Fibroblast of lung (primary cell): Measurements from ENCODE around the gene CAPS2. TPM values are rescaled to one million over a fixed set of nuclear protein-coding genes. Genes with fewer than 3 reads are reported as not detected.
A peak's percentile ranks its signal among the peaks of the same experiment; 100 is the strongest.

ENCODE experiments used
- DNase-seq, 2 donors: peaks; one replicate each; pipeline versions ENCODE4 v3.0.0 to v3.0.0-alpha.2; 2010; ENCODE audit warnings: low read depth in 2 of 2
- H2AFZ ChIP-seq: 2 replicates; pipeline ENCODE4 v1.5.1; 2012; ENCODE audit warnings: low read length, control low read depth, inconsistent platforms
- H3K27ac ChIP-seq: 2 replicates; pipeline ENCODE4 v1.5.1; 2011; ENCODE audit warnings: low read length, control low read depth; ENCODE audit not compliant: insufficient read depth
- H3K27me3 ChIP-seq: 2 replicates; pipeline ENCODE4 v1.5.1; 2011; ENCODE audit warnings: mild to moderate bottlenecking, low read length; ENCODE audit not compliant: control insufficient read depth, insufficient read depth
- H3K36me3 ChIP-seq: 2 replicates; pipeline ENCODE4 v1.5.1; 2011; ENCODE audit warnings: low read length; ENCODE audit not compliant: control insufficient read depth, insufficient read depth
- H3K4me1 ChIP-seq: 2 replicates; pipeline ENCODE4 v1.5.1; 2011; ENCODE audit warnings: low read length; ENCODE audit not compliant: control insufficient read depth, insufficient read depth; ENCODE audit errors: extremely low read depth
- H3K4me2 ChIP-seq: 2 replicates; pipeline ENCODE4 v1.5.1; 2011; ENCODE audit warnings: low read length, control low read depth; ENCODE audit not compliant: insufficient read depth; ENCODE audit errors: extremely low read depth
- H3K4me3 ChIP-seq, 4 experiments: fragments of 200-600 bp in 1 of 4; sonication (generic) in 1 of 4; replicated peaks in 1 of 4; 2 replicates each; pipeline ENCODE4 v1.5.1; 2011 to 2016; ENCODE audit warnings: low read length in 4 of 4, low read depth in 3 of 4, mild to moderate bottlenecking in 3 of 4, control low read depth in 2 of 4, inconsistent platforms in 1 of 4, mixed read lengths in 1 of 4; ENCODE audit not compliant: insufficient read depth in 1 of 4; ENCODE audit errors: control extremely low read depth in 1 of 4
- H3K79me2 ChIP-seq: 2 replicates; pipeline ENCODE4 v1.5.1; 2012; ENCODE audit warnings: mild to moderate bottlenecking, low read length, inconsistent platforms; ENCODE audit not compliant: control insufficient read depth, insufficient read depth
- H3K9ac ChIP-seq: 2 replicates; pipeline ENCODE4 v1.5.1; 2011; ENCODE audit warnings: mild to moderate bottlenecking, low read length, control low read depth; ENCODE audit not compliant: insufficient read depth
- H3K9me3 ChIP-seq: 2 replicates; pipeline ENCODE4 v1.5.1; 2012; ENCODE audit warnings: low read depth, low read length; ENCODE audit not compliant: control insufficient read depth, insufficient read depth
- H4K20me1 ChIP-seq: 2 replicates; pipeline ENCODE4 v1.5.1; 2011; ENCODE audit warnings: low read length; ENCODE audit not compliant: control insufficient read depth, insufficient read depth; ENCODE audit errors: extremely low read depth
- CTCF ChIP-seq, 2 donors: IDR thresholded peaks in 1 of 2; conservative IDR thresholded peaks in 1 of 2; 1 replicate in 1 of 2; 2 replicates in 1 of 2; pipeline ENCODE4 v1.5.1; 2011 to 2012; ENCODE audit warnings: low read length in 2 of 2, control low read depth in 1 of 2, inconsistent platforms in 1 of 2, low read depth in 1 of 2, mild to moderate bottlenecking in 1 of 2
- EZH2 ChIP-seq: IDR thresholded peaks from 2 replicates; pipeline ENCODE4 v1.5.1; 2012; ENCODE audit warnings: low read length, control low read depth, mild to moderate bottlenecking; ENCODE audit errors: missing control alignments
- polyA plus RNA-seq, 2 donors: library from polyadenylated mRNA; depleted of rRNA in 1 of 2; stranded (reverse) in 1 of 2; unstranded in 1 of 2; fragments of >200 nt; gene quantifications; 2 replicates each; pipeline ENCODE4 v1.2.1, GENCODE V29; 2011 to 2012; ENCODE audit warnings: missing spikeins in 1 of 2
- total RNA-seq: library from RNA; depleted of rRNA; stranded (reverse); fragments of >200 nt; gene quantifications from 2 replicates; pipeline ENCODE4 v1.2.1, GENCODE V29; 2014

CAPS2 gene
- total and polyA plus RNA-seq, 2 donors (not counting 1 experiment from before 2014, with no cell fraction given) = 3.5 to 21.1 TPM

GRCh38 chr12:75291014-75291413 lies 39.1 kb downstream of the CAPS2 start:
- Histone ChIP-seq H3K4me3 (no peak overlapping the region), H3K9ac (no peak overlapping the region), H4K20me1 (no peaks in the 10 kb centered on the region), H2AFZ (no peak overlapping the region), H3K4me2 (no peak overlapping the region), H3K79me2 (no peaks in the 10 kb centered on the region), H3K27me3 (no peaks in the 10 kb centered on the region), H3K36me3 (no peaks in the 10 kb centered on the region), H3K9me3 (no peaks in the 10 kb centered on the region), H3K4me1 (no peaks in the 10 kb centered on the region), H3K27ac (no peak overlapping the region)
- no peak for TF ChIP-seq EZH2
- no peak for TF ChIP-seq CTCF (conservative IDR thresholded peaks at IDR 0.05 in 1 of 2, IDR thresholded peaks at IDR 0.05 in 1 of 2; ENCODE audit: low read depth in 1 of 2, low read length in 2 of 2)
- no peak for DNase-seq

- H3K27ac ChIP-seq = no peak overlapping the region
- H3K79me2 ChIP-seq = no peaks in the 10 kb centered on the region
- H4K20me1 ChIP-seq = no peaks in the 10 kb centered on the region
- no peaks in the 10 kb centered on the region for H3K36me3 ChIP-seq
- peak; percentile 12 to 57 for DNase-seq
- H3K4me1 ChIP-seq = no peaks in the 10 kb centered on the region
- no peak overlapping the region for H3K4me3 ChIP-seq
- H2AFZ ChIP-seq = no peak overlapping the region
- H3K4me2 ChIP-seq = no peak overlapping the region
- H3K9ac ChIP-seq = no peak overlapping the region
- no peak for TF ChIP-seq EZH2
- TF ChIP-seq CTCF (conservative IDR thresholded peaks at IDR 0.05 in 1 of 2, IDR thresholded peaks at IDR 0.05 in 1 of 2; ENCODE audit: low read depth in 1 of 2, low read length in 2 of 2) = peak in 1 of 2 donors; percentile 40
- H3K9me3 ChIP-seq = no peaks in the 10 kb centered on the region
- no peaks in the 10 kb centered on the region for H3K27me3 ChIP-seq
Observed at GRCh38 chr12:75289753-75290152, 40.4 kb downstream of the CAPS2 start.

- TF ChIP-seq EZH2 (no peak), CTCF (conservative IDR thresholded peaks at IDR 0.05 in 1 of 2, IDR thresholded peaks at IDR 0.05 in 1 of 2; ENCODE audit: low read depth in 1 of 2, low read length in 2 of 2) (no peak)
- H4K20me1 ChIP-seq = no peaks in the 10 kb centered on the region
- no peak overlapping the region for H3K27ac ChIP-seq
- no peaks in the 10 kb centered on the region for H3K9me3 ChIP-seq
- no peak overlapping the region for H3K4me3 ChIP-seq
- no peaks in the 10 kb centered on the region for H3K4me1 ChIP-seq
- H3K9ac ChIP-seq = no peak overlapping the region
- peak overlapping the region; percentile 35 for H2AFZ ChIP-seq
- no peaks in the 10 kb centered on the region for H3K79me2 ChIP-seq
- no peak overlapping the region for H3K4me2 ChIP-seq
- no peaks in the 10 kb centered on the region for H3K27me3 ChIP-seq
- no peak for DNase-seq
- H3K36me3 ChIP-seq = no peaks in the 10 kb centered on the region
Observed at GRCh38 chr12:75288860-75289259, 41.3 kb downstream of the CAPS2 start.
